ENCODE data around the gene FBLN1. TPM values are rescaled to one million over a fixed set of nuclear protein-coding genes. Genes with fewer than 3 reads are reported as not detected.

Gene FBLN1
- polyA plus RNA-seq, 1 of the 3 experiments (the other 2 are of a cell fraction) = 147 TPM

- Histone ChIP-seq H3K4me3 (ENCODE audit: low read depth in 2 of 2, low read length in 1 of 2) (no peak overlapping the region), H3K79me2 (ENCODE audit: insufficient read depth) (no peaks in the 10 kb centered on the region), H3F3A (replicated peaks; ENCODE audit: insufficient read depth) (no peaks in the 10 kb centered on the region), H4K20me1 (ENCODE audit: insufficient read depth) (no peaks in the 10 kb centered on the region), H3K4me1 (ENCODE audit: control insufficient read depth in 1 of 2, insufficient read depth in 2 of 2, low read depth in 1 of 2, low read length in 1 of 2) (peaks cover 0 to 2% of the 10 kb centered on the region in 2 experiments; a peak in 2 of 4 replicates), H3K27me3 (ENCODE audit: insufficient read depth) (no peaks in the 10 kb centered on the region), H3K36me3 (replicated peaks in 1 of 2; ENCODE audit: control insufficient read depth in 1 of 2, insufficient read depth in 2 of 2, low read length in 1 of 2) (no peaks in the 10 kb centered on the region), H2AFZ (ENCODE audit: low read depth) (no peak overlapping the region), H3K9me2 (no peaks in the 10 kb centered on the region), H3K9ac (no peak overlapping the region), H3K27ac (ENCODE audit: low read depth in 2 of 2, low read length in 1 of 2) (no peak overlapping the region), H3K4me2 (no peak overlapping the region), H3K9me3 (no peaks in the 10 kb centered on the region; the same call in 1 of the 2 replicates)
- ChIA-PET POLR2A (no interaction called here), CTCF (no interaction called here)
- 86% methylated on average over 8 of the region's 8 CpGs for WGBS (ENCODE audit: low lambda C conversion rate)
- TF ChIP-seq NRF1 (IDR thresholded peaks at IDR 0.05; ENCODE audit: low read depth, low read length) (no peak), GATA2 (CRISPR knock-in tag; IDR thresholded peaks at IDR 0.05) (no peak), POLR2AphosphoS5 (IDR thresholded peaks at IDR 0.05; ENCODE audit: low read depth, low read length) (no peak), USF1 (IDR thresholded peaks at IDR 0.05; ENCODE audit: borderline replicate concordance, low read depth) (no peak), JUND (IDR thresholded peaks at IDR 0.05) (no peak)
- DNase-seq = no peak
Observed at GRCh38 chr22:45475063-45475747, 27.5 kb upstream of the FBLN1 start.

GRCh38 chr22:45475851-45476514, 26.7 kb upstream of the FBLN1 start:
- DNase-seq = no peak
- Histone ChIP-seq H4K20me1 (ENCODE audit: insufficient read depth) (no peaks in the 10 kb centered on the region), H3F3A (replicated peaks; ENCODE audit: insufficient read depth) (no peaks in the 10 kb centered on the region), H3K9me2 (no peaks in the 10 kb centered on the region), H3K4me3 (ENCODE audit: low read depth in 2 of 2, low read length in 1 of 2) (no peak overlapping the region), H3K79me2 (ENCODE audit: insufficient read depth) (no peaks in the 10 kb centered on the region), H3K9me3 (no peaks in the 10 kb centered on the region; the same call in 1 of the 2 replicates), H3K4me1 (ENCODE audit: control insufficient read depth in 1 of 2, insufficient read depth in 2 of 2, low read depth in 1 of 2, low read length in 1 of 2) (no peaks in the 10 kb centered on the region; a peak in 1 of 4 replicates), H3K36me3 (replicated peaks in 1 of 2; ENCODE audit: control insufficient read depth in 1 of 2, insufficient read depth in 2 of 2, low read length in 1 of 2) (no peaks in the 10 kb centered on the region), H3K27ac (ENCODE audit: low read depth in 2 of 2, low read length in 1 of 2) (no peak overlapping the region), H3K9ac (no peak overlapping the region), H2AFZ (ENCODE audit: low read depth) (no peak overlapping the region), H3K4me2 (no peak overlapping the region), H3K27me3 (ENCODE audit: insufficient read depth) (no peaks in the 10 kb centered on the region)
- ChIA-PET CTCF (no interaction called here), POLR2A (no interaction called here)
- WGBS (ENCODE audit: low lambda C conversion rate) = 84% methylated on average over 10 of the region's 15 CpGs
- no peak for TF ChIP-seq ELF1 (IDR thresholded peaks at IDR 0.05)
- TF ChIP-seq FOXJ3 (CRISPR knock-in tag; IDR thresholded peaks at IDR 0.05) = no peak
- TF ChIP-seq NRF1 (IDR thresholded peaks at IDR 0.05; ENCODE audit: low read depth, low read length) = no peak
- no peak for TF ChIP-seq TAF1 (IDR thresholded peaks at IDR 0.05; ENCODE audit: borderline replicate concordance, low read depth, low read length)
- TF ChIP-seq RAD21 (IDR thresholded peaks at IDR 0.05; ENCODE audit: low read length) = no peak
- TF ChIP-seq TEAD4 (IDR thresholded peaks at IDR 0.05; ENCODE audit: borderline replicate concordance, insufficient read depth) = no peak
- no peak for TF ChIP-seq EZH2phosphoT487 (IDR thresholded peaks at IDR 0.05; ENCODE audit: borderline replicate concordance, low read depth)
- no peak for TF ChIP-seq JUND (IDR thresholded peaks at IDR 0.05)
- no peak for TF ChIP-seq MAX (IDR thresholded peaks at IDR 0.05; ENCODE audit: low read depth)
- no peak for TF ChIP-seq SMC3 (IDR thresholded peaks at IDR 0.05; ENCODE audit: low read depth, low read length)
